ENCODE measurements around the gene TOMM20.

The TOMM20 gene

DNA sequence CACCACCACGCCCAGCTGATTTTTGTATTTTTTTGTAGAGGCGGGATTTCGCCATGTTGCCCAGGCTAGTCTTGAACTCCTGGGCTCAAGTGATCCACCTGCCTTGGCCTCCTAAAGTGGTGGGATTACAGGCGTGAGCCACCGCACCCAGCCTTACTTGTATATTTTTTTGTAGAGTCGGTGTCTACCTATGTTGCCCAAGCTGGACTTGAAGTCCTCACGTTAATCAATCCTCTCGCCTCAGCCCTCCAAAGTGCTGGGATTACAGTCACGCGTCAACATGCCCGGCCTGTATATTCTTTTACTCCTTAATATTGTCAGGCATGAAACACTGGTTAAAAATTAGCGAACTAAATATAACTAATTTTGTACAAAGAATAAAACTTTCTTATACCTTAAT lies 5.5 kb upstream of the TOMM20 start:
- no peak for DNase-seq (ENCODE audit: low spot score)

- no peak for DNase-seq (ENCODE audit: low spot score)
These were observed 4.4 kb upstream of the TOMM20 start for GRCh38 chr1:235133086-235133485.

- no peak for DNase-seq (ENCODE audit: low spot score)
These were observed 3.3 kb upstream of the TOMM20 start for GRCh38 chr1:235131961-235132360.

DNA sequence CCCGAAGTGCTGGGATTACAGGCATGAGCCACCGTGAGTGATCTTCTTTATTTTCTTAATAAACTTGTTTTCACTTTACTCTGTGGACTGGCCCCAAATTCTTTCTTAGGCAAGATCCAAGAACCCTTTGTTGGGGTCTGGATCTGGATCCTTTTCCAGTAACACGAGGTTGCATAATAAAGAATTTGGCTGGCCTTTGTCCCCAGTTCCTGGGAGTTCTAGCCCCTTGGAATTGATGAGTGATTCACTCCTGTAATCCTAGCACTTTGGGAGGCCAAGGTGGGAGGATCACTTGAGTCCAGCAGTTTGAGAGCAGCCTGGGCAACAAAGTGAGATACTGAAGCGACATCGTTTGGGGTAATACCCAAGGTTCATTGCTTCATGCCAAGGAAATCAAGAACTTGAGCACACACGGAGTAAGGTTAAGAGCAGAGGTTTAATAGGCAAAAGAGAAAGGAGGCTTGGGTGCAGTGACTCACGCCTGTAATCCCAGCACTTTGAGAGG lies 2.2 kb upstream of the TOMM20 start:
- no peak for DNase-seq (ENCODE audit: low spot score)

DNA sequence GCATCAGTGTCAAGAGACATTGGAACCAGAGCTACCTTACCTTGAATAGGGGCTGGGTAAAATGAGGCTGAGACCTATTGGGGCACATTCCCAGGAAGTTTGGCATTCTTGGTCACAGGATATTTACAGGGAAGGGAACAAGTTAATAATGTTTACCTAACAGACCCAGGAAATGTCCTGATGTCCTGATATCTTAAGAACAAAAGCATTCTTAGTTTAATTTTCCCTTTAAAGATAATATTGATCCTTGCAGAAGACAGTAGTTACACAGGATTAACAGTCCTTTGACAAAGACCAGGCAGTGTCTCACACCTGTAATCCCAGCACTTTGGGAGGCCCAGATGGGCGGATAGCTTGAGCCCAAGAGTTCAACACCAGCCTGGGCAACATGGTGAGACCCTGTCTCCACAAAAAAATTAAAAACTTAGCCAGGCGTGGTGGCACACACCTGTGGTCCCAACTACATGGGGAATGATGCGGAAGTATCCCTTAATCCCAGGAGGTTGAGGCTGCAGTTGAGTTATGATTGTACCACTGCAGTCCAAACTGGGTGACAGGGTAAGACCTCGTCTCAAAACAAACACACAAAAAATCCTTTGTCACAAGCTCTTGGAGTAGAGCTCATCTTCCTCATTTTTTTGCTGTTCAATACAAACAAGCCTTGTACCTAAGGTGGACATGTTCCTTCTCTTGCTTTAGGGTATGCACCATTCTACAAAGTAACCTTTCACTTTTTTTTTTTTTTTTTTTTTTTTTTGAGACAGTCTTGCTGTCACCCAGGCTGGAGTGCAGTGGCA lies 1.3 kb upstream of the TOMM20 start:
- no peak for DNase-seq (ENCODE audit: low spot score)

GRCh38 chr1:235127732-235128455 lies 743 bp downstream of the TOMM20 start:
- no peak for DNase-seq (ENCODE audit: low spot score)

GRCh38 chr1:235127203-235127602 lies 1.4 kb downstream of the TOMM20 start:
- no peak for DNase-seq (ENCODE audit: low spot score)

- DNase-seq (ENCODE audit: low spot score) = no peak
These were observed 4.0 kb downstream of the TOMM20 start for GRCh38 chr1:235124665-235125064.

- DNase-seq (ENCODE audit: low spot score) = no peak
These were observed 4.5 kb downstream of the TOMM20 start for GRCh38 chr1:235124111-235124510.

GRCh38 chr1:235122348-235122747 lies 6.3 kb downstream of the TOMM20 start:
- no peak for DNase-seq (ENCODE audit: low spot score)

GRCh38 chr1:235113183-235113917 lies 15.3 kb downstream of the TOMM20 start:
- DNase-seq (ENCODE audit: low spot score) = no peak

DNA sequence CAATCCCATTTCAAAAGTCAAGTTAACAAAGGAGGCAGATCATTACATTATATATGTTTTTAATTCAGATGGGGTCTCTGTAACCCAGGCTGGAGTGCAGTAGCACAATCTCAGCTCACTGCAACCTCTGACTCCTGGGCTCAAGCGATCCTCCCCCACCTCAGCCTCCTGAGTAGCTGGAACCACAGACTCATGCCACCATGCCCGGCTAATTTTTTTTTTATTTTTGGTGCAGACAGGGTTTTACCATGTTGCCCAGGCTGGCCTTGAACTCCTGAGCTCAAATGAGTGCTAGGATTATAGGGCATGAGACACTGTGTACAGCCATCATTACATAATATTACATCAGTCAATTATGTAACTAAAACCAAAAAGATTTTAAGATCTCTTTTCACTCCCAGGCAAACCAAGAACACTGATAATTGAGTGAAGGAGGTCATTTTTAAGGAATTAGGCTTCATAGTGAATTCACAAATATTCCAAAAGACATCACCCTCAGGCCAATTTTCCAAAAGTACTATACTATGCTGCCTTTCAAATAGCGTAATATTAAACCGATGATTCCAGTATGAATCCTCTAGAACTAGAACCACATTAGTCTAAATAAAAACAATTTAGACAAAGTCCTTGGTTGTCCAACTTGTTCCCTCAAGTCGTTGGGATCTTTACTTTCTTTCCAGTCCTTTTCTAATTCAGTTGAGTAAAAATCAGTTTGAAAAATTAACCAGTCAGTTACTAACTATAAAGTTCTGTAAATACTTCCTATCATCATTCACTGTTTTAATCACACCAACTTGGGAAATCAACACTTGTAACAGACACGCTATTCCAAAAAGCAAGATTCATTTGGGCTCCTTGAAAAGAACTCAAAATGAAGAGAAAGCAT lies 16.1 kb downstream of the TOMM20 start:
- no peak for DNase-seq (ENCODE audit: low spot score)

- DNase-seq (ENCODE audit: low spot score) = no peak
These were observed 17.5 kb downstream of the TOMM20 start for GRCh38 chr1:235111107-235111506.

GRCh38 chr1:235108876-235109275 lies 19.8 kb downstream of the TOMM20 start:
- no peak for DNase-seq (ENCODE audit: low spot score)

DNA sequence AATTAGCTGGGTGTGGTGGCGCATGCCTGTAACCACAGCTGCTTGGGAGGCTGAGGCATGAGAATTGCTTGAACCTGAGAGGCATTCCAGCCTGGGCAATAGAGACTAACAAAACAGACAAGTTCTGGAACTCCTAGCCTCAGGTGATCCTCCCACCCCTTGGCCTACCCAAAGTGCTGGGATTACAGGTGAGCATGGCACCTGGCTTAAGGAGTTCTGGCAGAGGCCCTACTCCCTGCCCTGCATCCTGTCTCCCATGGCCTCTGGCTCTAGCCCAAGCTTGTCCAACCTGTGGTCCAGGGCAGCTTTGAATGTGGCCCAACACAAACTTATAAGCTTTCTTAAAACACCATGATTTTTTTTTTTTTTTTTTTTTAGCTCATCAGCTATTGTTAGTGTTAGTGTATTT lies 20.4 kb downstream of the TOMM20 start:
- no peak for DNase-seq (ENCODE audit: low spot score)

GRCh38 chr1:235107368-235108184 lies 21.1 kb downstream of the TOMM20 start:
- DNase-seq (ENCODE audit: low spot score) = no peak

GRCh38 chr1:235106457-235106856 lies 22.2 kb downstream of the TOMM20 start:
- DNase-seq (ENCODE audit: low spot score) = no peak

DNA sequence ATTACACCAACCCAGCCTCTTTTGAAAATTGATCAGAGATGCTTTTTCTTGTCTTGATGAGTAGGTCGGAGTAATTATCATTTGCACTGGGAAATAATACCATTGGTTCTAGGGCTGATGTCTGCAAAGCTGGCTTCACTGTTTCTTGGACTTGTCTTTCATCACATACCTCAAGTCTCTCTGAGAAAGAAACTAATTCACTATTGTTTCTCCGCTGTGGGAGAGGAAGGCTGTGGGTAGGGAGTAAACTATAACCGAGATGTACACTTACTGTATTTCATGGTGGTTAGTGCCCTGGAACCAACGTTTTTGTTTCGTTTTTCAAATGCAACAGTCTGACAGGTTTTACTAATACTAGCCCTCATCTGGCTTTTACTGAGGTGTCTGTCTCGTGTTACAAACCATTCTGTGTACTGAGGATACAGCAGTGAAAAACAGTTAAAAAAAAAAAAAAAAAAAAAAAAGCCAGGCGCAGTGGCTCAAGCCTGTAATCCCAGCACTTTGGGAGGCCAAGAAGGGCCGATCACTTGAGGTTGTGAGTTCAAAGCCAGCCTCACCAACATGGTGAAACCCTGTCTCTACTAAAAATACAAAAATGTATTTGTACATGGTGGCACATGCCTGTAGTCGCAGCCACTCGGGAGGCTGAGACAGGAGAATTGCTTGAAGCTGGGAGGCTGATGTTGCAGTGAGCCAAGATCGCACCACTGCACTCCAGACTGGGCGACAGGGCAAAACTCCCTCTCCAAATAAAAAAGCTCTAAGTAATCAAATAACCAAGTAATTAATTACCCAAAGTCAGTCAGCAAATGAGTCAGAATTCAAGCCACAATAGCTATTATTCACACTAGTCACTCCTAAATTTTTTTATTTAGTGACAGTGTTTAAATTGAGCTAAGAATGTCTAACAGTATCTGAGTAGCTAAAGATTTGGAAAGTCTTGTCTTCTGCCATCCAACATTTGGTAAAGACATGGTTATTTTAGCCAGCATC lies 23.3 kb downstream of the TOMM20 start:
- peak; percentile 34 for DNase-seq (ENCODE audit: low spot score)

DNA sequence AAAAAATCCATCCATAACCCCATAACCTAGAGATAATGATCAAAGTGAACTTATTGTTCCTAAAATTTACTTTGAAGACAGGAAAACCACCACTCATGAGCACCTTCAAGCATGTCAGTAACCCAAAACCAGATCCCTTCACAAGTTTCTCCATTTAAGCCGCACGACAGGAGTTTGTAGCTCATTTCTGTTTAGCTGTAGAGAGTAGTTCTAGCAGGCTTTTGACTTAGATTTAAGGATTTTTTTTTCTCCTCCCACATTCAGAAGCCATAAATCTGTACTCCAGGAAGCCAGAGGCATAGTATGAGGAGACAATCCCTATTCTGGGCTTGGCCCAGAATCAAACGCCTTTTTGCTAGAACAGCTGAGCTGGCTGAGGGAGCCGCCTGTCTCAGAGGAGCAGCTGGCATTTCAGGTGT lies 25.6 kb downstream of the TOMM20 start:
- no peak for DNase-seq (ENCODE audit: low spot score)

DNA sequence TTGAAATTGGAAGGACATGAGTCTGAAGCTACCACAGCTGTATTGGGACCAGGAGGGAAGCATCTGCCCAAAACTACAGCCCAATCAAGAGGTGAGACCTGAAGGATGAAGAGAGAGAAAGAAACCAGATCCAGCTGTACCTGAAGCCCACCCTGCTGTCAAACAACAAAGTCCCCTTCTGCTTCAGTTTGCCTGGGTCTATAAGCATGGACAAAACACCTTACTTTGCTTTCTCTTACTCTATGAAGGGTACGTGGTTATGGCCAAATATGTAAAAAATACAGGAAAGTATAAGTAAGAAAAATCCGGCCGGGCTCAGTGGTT lies 26.4 kb downstream of the TOMM20 start:
- DNase-seq (ENCODE audit: low spot score) = no peak
